ENCODE results near the gene NPBWR2.
"Not testable (repeated sequence)": the region's sequence is repeated elsewhere in the genome, so short reads cannot be mapped to it uniquely, and the experiment has no call there.

- TF ChIP-seq CTCF (IDR thresholded peaks at IDR 0.05; ENCODE audit: low read length); EZH2 (optimal IDR thresholded peaks at IDR 0.05; ENCODE audit: low read depth, low read length): not testable (repeated sequence)
Observed at GRCh38 chr20:64087226-64087825, 20.0 kb downstream of the NPBWR2 start.

Measured in MM.1S (cell line).